ENCODE measurements around the gene SLC15A1.
"Not testable (repeated sequence)": the region's sequence is repeated elsewhere in the genome, so short reads cannot be mapped to it uniquely, and the experiment has no call there.

The SLC15A1 gene

DNA sequence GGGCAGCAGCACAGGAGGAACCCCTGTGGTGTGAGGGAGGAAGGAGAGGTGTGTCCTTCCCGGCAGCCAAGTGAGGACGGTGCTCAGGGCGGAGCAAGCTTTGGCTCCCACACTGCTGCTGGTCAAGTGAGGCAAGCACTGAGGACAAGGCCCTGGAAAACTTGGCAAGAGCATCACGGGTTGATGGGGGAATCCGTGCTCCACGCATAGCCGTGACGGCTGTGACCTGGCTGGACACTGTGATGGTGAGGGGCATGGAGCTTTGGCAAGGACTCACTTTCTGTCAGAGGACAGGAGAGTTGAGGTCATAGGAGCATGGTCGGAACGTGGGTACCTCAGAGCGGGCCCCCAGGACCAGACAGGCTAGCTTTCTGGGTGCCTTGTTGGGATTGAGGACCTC, 29.0 kb upstream of the SLC15A1 start:
- DNase-seq (ENCODE audit: low read depth), result no peak

GRCh38 chr13:98781045-98781444, 28.6 kb upstream of the SLC15A1 start:
- no peak for DNase-seq (ENCODE audit: low read depth)

- no peak for DNase-seq (ENCODE audit: low read depth)
Measured at GRCh38 chr13:98780451-98780850, 28.0 kb upstream of the SLC15A1 start.

GRCh38 chr13:98779695-98780094, 27.2 kb upstream of the SLC15A1 start:
- DNase-seq (ENCODE audit: low read depth), result no peak

GRCh38 chr13:98778749-98779148, 26.3 kb upstream of the SLC15A1 start:
- no peak for DNase-seq (ENCODE audit: low read depth)

DNA sequence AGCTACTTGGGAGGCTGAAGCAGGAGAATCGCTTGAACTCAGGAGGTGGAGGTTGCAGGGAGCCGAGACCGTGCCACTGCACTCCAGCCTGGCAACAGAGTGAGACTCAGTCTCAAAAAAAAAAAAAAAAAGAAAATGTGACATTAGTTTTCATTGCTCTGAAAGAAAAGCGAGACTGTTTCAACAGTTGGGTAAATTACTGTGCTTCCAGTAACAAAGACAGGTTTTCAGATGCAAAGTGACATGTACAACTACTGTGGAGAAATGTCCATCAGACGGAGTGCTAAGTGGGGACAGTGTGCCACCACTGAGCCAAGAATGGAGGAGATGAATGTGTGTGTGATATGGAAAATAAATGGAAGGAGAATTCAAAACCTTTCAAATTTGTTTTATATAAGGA, 24.2 kb upstream of the SLC15A1 start:
- DNase-seq (ENCODE audit: low read depth), result no peak

GRCh38 chr13:98775844-98776598, 23.5 kb upstream of the SLC15A1 start:
- no peak for DNase-seq (ENCODE audit: low read depth)

DNA sequence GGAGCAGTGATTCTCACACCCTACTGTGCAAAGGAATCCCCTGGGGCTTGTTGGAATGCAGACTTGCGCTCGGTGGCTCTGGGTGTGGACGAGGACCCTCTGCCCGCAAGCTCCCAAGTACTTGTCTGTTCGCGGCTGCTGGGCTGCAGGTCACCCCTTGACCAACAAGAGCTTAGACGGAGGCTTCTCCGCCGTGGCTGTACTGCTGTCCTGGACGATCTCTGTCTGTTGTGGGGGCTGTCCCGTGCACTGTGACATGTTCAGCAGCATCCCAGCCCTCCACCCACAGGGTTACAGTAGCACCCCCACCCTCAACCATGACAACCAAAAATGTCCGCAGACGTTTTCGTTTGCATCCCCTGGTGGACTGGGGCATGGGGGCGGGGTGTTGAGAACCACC, 22.9 kb upstream of the SLC15A1 start:
- DNase-seq (ENCODE audit: low read depth), result no peak

DNA sequence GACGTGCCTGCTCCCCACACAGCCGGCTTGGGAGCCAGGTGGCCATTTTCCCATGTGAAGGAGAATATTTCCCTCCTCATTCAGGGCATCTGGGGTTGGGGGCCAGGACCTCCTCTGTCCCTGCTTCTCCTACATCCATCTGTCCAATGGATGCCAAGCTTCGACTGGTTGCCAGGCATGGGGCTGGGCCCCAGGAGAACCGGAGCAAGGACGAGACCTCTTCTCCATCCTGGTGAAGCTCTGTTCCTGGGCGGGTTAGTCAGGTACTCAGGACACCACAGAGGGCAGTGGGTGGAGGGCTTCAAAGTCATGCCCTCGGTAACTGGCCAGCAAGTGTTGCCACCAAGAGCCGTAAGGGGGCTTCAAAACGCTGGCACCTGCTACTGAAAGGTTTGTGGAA, 22.3 kb upstream of the SLC15A1 start:
- no peak for DNase-seq (ENCODE audit: low read depth)

DNA sequence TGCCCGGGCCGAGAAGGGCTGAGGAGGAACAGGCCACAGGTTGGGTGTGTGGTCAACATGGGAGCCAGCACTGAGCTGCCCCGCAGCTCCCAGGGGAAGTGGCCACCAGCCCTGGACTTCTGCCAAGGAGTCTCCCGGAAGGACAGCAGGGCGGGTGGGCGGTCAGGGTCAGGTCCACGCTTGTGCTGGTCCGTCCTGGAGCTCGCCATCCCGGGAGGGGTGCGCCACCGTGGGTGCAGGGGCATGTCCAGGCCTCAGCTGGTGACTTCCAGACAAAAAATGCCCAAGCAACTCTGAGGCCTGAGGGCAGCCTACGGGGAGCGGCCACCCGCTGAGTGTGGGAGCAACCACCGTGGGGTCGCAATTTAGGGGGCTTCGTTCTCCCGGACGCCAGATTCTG, 21.4 kb upstream of the SLC15A1 start:
- no peak for DNase-seq (ENCODE audit: low read depth)

- no peak for DNase-seq (ENCODE audit: low read depth)
Measured at GRCh38 chr13:98772794-98773452, 20.5 kb upstream of the SLC15A1 start.

- no peak for DNase-seq (ENCODE audit: low read depth)
Measured at GRCh38 chr13:98771838-98772611, 19.6 kb upstream of the SLC15A1 start.

- no peak for DNase-seq (ENCODE audit: low read depth)
Measured at GRCh38 chr13:98769736-98770135, 17.3 kb upstream of the SLC15A1 start.

DNA sequence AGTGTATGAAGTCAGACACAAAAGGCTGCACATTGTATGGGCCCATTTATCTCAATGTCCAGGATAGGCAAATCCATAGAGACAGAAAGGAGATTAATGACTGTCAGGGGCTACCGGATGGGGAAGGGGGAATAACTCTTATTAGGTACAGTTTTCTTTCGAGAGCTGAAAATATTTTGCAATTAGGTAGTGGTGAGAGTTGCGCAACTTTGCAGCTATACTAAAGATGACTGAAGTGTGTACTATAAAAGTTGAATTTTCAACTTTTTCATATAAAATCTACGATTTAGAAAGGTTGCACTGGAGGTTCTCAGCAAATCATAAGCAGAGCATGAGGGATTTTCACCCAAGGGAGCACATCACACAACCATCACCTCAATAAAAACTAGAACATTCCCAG, 16.1 kb upstream of the SLC15A1 start:
- no peak for DNase-seq (ENCODE audit: low read depth)

DNA sequence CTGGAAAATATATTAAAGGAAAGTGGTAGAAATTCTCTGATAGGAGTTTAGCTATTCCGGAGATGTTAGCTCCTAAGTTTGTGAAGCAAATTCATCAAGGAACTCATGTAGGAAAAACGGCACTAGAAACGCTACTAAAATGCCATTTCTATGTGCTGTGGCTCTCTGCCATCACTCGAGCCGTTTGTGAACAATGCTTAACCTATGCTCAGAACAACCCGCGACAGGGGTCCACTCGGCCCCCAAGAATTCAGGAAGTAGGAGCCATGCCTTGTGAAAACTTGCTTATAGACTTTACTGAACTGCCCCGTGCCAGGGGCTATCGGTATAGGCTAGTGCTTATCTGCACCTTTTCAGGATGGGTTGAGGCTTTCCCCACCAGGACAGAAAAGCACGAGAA, 14.2 kb upstream of the SLC15A1 start:
- no peak for DNase-seq (ENCODE audit: low read depth)

DNA sequence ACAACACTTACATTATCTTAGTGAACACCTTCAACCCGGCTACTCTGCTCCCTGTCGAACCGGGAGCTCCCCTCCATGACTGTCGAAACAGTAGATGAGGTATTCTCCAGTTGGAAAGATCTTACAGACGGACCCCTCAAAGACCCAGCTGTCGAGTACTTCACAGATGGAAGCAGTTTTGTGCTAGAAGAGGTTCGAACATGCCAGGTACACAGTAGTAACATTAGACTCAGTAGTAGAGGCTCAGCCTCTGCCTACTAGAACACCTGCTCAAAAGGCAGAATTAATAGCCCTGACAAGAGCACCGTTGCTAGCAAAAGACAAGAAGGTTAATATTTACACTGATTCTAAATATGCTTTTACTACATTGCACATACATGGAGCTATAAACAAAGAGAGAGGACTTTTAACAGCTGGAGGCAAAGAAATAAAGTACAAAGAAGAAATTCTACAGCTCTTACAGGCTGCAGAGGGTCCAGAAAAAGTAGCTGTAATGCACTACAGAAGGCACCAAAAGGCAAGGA, 13.6 kb upstream of the SLC15A1 start:
- no peak for DNase-seq (ENCODE audit: low read depth)

DNA sequence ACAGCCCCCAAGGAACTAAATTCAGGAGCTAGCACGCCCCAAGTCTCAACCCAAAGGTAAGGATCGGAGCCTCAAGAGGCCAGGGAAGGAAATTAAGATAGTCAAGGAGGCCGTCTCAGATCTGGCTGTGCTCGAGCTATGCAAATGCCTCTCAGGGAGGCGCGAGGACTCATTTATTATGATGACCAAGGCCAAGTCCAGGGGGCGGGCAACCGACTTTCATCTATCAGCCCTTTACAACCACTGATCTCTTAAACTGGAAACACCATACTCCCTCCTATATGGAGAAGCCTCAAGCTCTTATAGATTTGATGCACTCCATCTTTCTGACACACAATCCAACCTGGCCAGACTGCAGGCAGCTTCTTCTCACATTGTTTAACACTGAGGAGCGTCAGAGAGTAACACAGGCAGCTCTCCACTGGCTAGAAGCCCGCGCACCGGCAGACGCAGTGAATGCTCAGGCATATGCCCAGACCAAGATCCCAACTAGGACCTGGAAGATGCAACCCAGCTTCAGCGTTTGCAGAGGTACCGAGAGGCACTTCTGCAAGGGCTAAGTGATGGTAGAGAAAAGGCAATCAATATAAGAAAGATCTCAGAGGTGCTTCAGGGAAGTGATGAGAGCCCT, 9.6 kb upstream of the SLC15A1 start:
- no peak for DNase-seq (ENCODE audit: low read depth)

GRCh38 chr13:98761126-98761985, 8.9 kb upstream of the SLC15A1 start:
- no peak for DNase-seq (ENCODE audit: low read depth)

DNA sequence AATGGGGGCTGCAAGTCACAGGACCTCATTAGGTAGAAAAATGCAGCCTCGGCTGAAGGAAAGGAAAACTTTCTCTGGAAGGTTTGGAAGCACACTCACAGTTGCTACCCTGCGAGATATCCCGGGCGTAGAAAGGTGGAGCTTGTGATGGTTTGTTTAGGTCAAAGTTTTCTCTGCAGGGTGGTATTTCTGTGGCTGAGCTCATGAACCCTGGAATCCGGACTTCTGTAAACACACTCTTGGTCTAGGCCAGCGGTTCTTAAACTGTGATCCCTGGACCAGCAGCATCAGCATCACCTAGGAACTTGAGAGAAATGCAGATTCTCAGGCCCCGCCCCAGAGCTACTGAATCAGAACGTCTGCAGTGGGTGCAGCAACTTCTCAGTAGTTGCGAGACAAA, 3.3 kb upstream of the SLC15A1 start:
- no peak for DNase-seq (ENCODE audit: low read depth)

DNA sequence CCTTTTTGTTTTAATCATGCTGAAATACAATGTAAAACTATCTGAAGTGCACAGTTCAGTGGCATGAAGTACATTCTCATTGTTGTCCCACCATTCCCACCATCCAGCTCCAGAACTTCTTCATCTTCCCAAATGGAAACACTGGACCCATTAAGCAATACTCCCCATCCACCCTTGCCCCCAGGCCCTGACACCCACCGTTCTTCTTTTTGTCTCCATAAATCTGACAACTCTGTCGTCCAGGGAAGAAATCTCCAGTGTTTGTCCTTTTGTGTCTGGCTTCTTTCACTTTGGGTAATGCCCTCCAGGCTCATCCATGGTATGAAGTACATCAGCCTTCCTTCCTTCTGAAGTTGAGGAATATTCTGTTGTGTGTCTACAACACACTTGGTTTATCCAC, 2.6 kb upstream of the SLC15A1 start:
- no peak for DNase-seq (ENCODE audit: low read depth)

GRCh38 chr13:98754468-98754867, 2.0 kb upstream of the SLC15A1 start:
- not testable (repeated sequence) for DNase-seq (ENCODE audit: low read depth)
